ENCODE measurements around the gene TENT5C.

The TENT5C gene

DNA sequence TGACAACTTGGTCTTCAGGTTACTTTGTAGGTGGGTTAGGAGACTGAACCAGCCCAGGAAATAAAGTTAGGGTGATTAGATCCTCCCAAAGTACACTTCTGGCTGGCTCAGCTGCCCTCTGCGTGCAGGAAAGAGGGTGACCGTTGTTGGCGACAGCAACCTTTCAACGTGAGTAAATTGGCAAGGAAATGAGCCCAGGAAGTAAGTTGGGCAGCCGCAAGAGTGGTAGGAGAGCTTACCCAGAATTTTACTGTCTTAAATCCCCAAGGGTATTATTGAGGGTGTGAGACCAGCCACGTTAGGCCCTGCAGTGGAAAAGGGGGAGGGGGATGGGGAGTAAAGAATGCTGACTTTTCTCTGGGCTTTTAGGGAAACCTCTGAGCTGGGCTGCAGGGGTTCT lies 1.6 kb downstream of the TENT5C start:
- no peak overlapping the region for H3K4me3 ChIP-seq (ENCODE audit: low read depth, low read length)
- TF ChIP-seq, protein P1, sequence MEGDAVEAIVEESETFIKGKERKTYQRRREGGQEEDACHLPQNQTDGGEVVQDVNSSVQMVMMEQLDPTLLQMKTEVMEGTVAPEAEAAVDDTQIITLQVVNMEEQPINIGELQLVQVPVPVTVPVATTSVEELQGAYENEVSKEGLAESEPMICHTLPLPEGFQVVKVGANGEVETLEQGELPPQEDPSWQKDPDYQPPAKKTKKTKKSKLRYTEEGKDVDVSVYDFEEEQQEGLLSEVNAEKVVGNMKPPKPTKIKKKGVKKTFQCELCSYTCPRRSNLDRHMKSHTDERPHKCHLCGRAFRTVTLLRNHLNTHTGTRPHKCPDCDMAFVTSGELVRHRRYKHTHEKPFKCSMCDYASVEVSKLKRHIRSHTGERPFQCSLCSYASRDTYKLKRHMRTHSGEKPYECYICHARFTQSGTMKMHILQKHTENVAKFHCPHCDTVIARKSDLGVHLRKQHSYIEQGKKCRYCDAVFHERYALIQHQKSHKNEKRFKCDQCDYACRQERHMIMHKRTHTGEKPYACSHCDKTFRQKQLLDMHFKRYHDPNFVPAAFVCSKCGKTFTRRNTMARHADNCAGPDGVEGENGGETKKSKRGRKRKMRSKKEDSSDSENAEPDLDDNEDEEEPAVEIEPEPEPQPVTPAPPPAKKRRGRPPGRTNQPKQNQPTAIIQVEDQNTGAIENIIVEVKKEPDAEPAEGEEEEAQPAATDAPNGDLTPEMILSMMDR (IDR thresholded peaks at IDR 0.05; ENCODE audit: control insufficient read depth, extremely low read depth, insufficient read depth), result no peak
- no peak for DNase-seq (ENCODE audit: low read depth)

DNA sequence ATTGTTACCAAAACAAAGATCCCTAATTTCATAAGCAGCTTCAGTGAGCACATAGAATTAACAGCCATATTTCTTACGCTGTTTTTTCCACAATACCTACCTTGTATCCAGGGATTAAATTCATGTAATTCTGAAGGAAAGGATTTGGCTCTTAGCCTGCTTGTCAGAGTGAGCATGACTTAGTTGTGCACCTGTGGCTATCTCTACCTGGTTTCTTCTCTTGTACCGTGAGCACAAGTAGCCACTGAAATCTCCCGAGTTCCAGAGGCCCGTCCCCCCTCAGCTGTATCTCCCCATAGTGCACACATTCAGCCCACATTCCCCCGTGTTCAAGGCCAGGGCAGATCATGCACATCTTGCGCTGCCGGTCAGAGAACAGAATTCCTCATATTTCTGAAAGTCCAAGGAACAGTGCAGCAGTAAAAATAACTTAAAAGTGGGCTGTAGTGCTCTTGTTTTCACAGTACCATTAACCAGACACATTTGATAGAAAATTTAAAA lies 2.3 kb downstream of the TENT5C start:
- H3K4me3 ChIP-seq (ENCODE audit: low read depth, low read length), result no peak overlapping the region
- DNase-seq (ENCODE audit: low read depth), result no peak
- TF ChIP-seq, protein P1 (IDR thresholded peaks at IDR 0.05; ENCODE audit: control insufficient read depth, extremely low read depth, insufficient read depth), result no peak

DNA sequence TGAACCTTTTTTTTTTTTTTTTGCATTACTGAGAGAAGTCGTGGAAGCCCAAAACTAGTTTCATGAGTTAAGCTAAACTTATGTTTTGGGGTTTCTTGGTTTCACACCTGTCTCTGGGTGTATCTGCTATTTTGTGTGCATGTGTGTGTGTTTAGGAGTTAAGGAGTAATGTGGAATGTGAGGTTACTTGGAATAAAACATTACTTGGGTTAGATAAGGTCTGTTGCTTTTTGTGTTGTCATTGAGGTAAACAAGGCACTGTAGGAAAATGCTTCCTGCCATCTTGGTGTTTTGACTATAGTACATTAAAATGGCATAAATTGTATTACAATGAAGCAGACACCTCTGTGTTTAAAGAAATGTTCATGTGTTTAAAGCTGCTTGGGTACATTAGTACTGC lies 2.9 kb downstream of the TENT5C start:
- DNase-seq (ENCODE audit: low read depth), result no peak
- no peak overlapping the region for H3K4me3 ChIP-seq (ENCODE audit: low read depth, low read length)
- TF ChIP-seq, protein P1 (IDR thresholded peaks at IDR 0.05; ENCODE audit: control insufficient read depth, extremely low read depth, insufficient read depth), result no peak

DNA sequence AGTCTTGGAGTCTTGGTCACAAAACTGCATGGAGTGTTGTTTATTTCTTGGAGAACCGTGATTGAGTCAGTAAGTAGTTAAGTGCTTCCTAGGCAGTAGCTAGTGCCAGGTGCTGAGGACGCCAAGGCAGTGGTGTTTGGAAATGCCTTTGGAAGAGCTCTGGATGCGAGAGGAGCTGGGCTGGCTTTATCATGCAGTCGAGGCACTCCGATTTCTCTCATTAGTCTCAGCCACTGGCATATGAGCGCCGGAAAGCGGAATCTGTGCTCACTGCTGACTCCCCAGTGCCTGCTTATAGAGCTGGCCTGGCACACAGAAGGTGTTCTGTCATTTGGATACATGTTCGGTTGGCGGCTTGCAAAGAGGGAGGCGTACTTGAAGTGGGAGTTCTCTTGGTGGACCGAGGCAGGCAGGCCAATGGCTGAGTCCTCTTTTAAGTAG lies 3.6 kb downstream of the TENT5C start:
- TF ChIP-seq, protein P1 (IDR thresholded peaks at IDR 0.05; ENCODE audit: control insufficient read depth, extremely low read depth, insufficient read depth), result no peak
- no peak overlapping the region for H3K4me3 ChIP-seq (ENCODE audit: low read depth, low read length)
- DNase-seq (ENCODE audit: low read depth), result no peak

DNA sequence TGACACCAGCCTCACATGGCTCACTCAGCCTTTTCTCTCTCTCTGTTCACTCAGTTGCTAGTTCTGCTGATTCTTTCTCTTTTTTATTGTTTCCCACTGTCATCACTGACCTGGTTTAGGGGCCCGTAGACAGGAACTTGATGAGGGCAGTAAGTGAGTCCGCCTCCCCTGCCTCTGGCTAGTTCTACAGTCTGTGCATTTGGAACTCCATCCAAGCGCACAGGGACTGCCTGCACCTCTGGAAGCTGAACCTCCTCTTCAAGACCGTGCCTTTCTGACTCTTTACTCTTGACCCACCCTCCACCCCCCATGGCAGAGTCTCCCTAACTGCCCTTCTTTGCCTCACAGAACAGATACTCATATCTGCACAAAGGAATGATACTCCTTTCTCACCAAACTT lies 4.2 kb downstream of the TENT5C start:
- TF ChIP-seq, protein P1 (IDR thresholded peaks at IDR 0.05; ENCODE audit: control insufficient read depth, extremely low read depth, insufficient read depth), result no peak
- no peak overlapping the region for H3K4me3 ChIP-seq (ENCODE audit: low read depth, low read length)
- no peak for DNase-seq (ENCODE audit: low read depth)

- TF ChIP-seq, protein P1 (IDR thresholded peaks at IDR 0.05; ENCODE audit: control insufficient read depth, extremely low read depth, insufficient read depth), result no peak
- H3K4me3 ChIP-seq (ENCODE audit: low read depth, low read length), result no peak overlapping the region
- DNase-seq (ENCODE audit: low read depth), result no peak
Measured at GRCh38 chr1:117611121-117611601, 5.3 kb downstream of the TENT5C start.

DNA sequence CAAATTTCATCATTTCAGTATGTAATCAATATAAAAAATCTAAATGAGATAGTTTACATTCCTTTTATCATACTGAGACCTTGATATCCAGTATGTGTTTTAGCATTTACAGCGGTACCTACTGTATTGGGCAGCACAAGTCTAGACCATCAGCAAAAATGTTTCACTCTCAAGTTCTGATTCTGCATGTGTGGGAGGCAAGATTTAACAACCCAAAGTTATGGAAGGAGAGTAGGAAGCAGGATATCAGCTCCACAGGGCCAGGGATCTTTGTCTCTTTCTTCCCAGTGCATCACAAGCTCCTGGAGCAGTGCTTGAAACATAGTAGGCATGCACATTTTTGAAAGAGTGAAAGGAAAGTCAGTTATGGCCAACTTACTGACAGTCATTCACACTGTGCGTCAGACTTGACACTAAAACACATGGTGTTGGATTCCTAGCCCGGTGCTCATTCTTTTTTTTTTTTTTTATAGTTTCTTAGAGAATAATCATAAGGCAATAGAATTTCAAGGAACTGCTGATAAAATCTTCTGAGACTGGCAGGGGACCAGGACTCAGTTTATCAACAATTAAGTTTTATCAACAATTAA lies 6.1 kb downstream of the TENT5C start:
- DNase-seq (ENCODE audit: low read depth), result no peak
- no peak overlapping the region for H3K4me3 ChIP-seq (ENCODE audit: low read depth, low read length)
- TF ChIP-seq, protein P1 (IDR thresholded peaks at IDR 0.05; ENCODE audit: control insufficient read depth, extremely low read depth, insufficient read depth), result no peak
